ENCODE data around the gene CNEP1R1.

Gene CNEP1R1

GRCh38 chr16:49992825-49993224 lies 32.2 kb upstream of the CNEP1R1 start:
- no peak overlapping the region for H3K27ac ChIP-seq
- TF ChIP-seq CTCF (IDR thresholded peaks at IDR 0.05): no peak
- no peak overlapping the region for H3K4me3 ChIP-seq
- DNase-seq (ENCODE audit: low spot score): no peak

- DNase-seq (ENCODE audit: low spot score): no peak
- Histone ChIP-seq H3K27ac (no peak overlapping the region), H3K4me3 (no peak overlapping the region)
- TF ChIP-seq CTCF (IDR thresholded peaks at IDR 0.05): no peak
Measured at GRCh38 chr16:49993579-49993978, 31.4 kb upstream of the CNEP1R1 start.

GRCh38 chr16:49994006-49994405 lies 31.0 kb upstream of the CNEP1R1 start:
- H3K4me3 ChIP-seq: no peak overlapping the region
- no peak for DNase-seq (ENCODE audit: low spot score)
- TF ChIP-seq CTCF (IDR thresholded peaks at IDR 0.05): no peak
- no peak overlapping the region for H3K27ac ChIP-seq

- TF ChIP-seq CTCF (IDR thresholded peaks at IDR 0.05): no peak
- H3K4me3 ChIP-seq: no peak overlapping the region
- H3K27ac ChIP-seq: no peak overlapping the region
- DNase-seq (ENCODE audit: low spot score): no peak
Measured at GRCh38 chr16:49995720-49996119, 29.3 kb upstream of the CNEP1R1 start.

- DNase-seq (ENCODE audit: low spot score): no peak
- no peak for TF ChIP-seq CTCF (IDR thresholded peaks at IDR 0.05)
- no peak overlapping the region for H3K4me3 ChIP-seq
- H3K27ac ChIP-seq: no peak overlapping the region
Measured at GRCh38 chr16:49997721-49998251, 27.2 kb upstream of the CNEP1R1 start.

GRCh38 chr16:49998991-49999390 lies 26.0 kb upstream of the CNEP1R1 start:
- TF ChIP-seq CTCF (IDR thresholded peaks at IDR 0.05): no peak

GRCh38 chr16:50001144-50001543 lies 23.9 kb upstream of the CNEP1R1 start:
- Histone ChIP-seq H3K27ac (no peak overlapping the region), H3K4me3 (no peak overlapping the region)
- TF ChIP-seq CTCF (IDR thresholded peaks at IDR 0.05): no peak
- no peak for DNase-seq (ENCODE audit: low spot score)

More at GRCh38 chr16:49998991-49999390, 26.0 kb upstream of the CNEP1R1 start:
- Histone ChIP-seq H3K27ac (no peak overlapping the region), H3K4me3 (no peak overlapping the region)
- no peak for DNase-seq (ENCODE audit: low spot score)
